ENCODE data around the gene PRKCH.
A peak's percentile ranks its signal among the peaks of the same experiment; 100 is the strongest.
"Not testable (repeated sequence)": the region's sequence is repeated elsewhere in the genome, so short reads cannot be mapped to it uniquely, and the experiment has no call there.

PRKCH gene

GRCh38 chr14:61527325-61528100 lies 206.1 kb downstream of the PRKCH start:
- DNase-seq (ENCODE audit: low read depth in 3 of 3), result no peak

GRCh38 chr14:61528591-61529021 lies 207.2 kb downstream of the PRKCH start:
- peak in 1 of 3 experiments; percentile 35 for DNase-seq (ENCODE audit: low read depth in 3 of 3)

GRCh38 chr14:61529360-61529759 lies 208.0 kb downstream of the PRKCH start:
- DNase-seq (ENCODE audit: low read depth in 3 of 3), result not testable (repeated sequence)

GRCh38 chr14:61530296-61530695 lies 208.9 kb downstream of the PRKCH start:
- no peak for DNase-seq (ENCODE audit: low read depth in 3 of 3)

GRCh38 chr14:61530896-61531295 lies 209.5 kb downstream of the PRKCH start:
- no peak for DNase-seq (ENCODE audit: low read depth in 3 of 3)

GRCh38 chr14:61531465-61532122 lies 210.2 kb downstream of the PRKCH start:
- no peak for DNase-seq (ENCODE audit: low read depth in 3 of 3)

GRCh38 chr14:61532123-61532505 lies 210.7 kb downstream of the PRKCH start:
- no peak for DNase-seq (ENCODE audit: low read depth in 3 of 3)

- DNase-seq (ENCODE audit: low read depth in 3 of 3), result no peak
Observed at GRCh38 chr14:61532763-61533162, 211.4 kb downstream of the PRKCH start.

- no peak for DNase-seq (ENCODE audit: low read depth in 3 of 3)
Observed at GRCh38 chr14:61533513-61534255, 212.3 kb downstream of the PRKCH start.

GRCh38 chr14:61535032-61535431 lies 213.7 kb downstream of the PRKCH start:
- no peak for DNase-seq (ENCODE audit: low read depth in 3 of 3)

- no peak for DNase-seq (ENCODE audit: low read depth in 3 of 3)
Observed at GRCh38 chr14:61535458-61535857, 214.1 kb downstream of the PRKCH start.

GRCh38 chr14:61536661-61537562 lies 215.5 kb downstream of the PRKCH start:
- DNase-seq (ENCODE audit: low read depth in 3 of 3), result no peak

- DNase-seq (ENCODE audit: low read depth in 3 of 3), result peak; percentile 20 to 41 (median 26)
Observed at GRCh38 chr14:61537563-61538463, 216.4 kb downstream of the PRKCH start.

- no peak for DNase-seq (ENCODE audit: low read depth in 3 of 3)
Observed at GRCh38 chr14:61538464-61539022, 217.2 kb downstream of the PRKCH start.

- no peak for DNase-seq (ENCODE audit: low read depth in 3 of 3)
Observed at GRCh38 chr14:61539631-61540030, 218.3 kb downstream of the PRKCH start.

GRCh38 chr14:61540931-61541330 lies 219.6 kb downstream of the PRKCH start:
- DNase-seq (ENCODE audit: low read depth in 3 of 3), result no peak

GRCh38 chr14:61542848-61543790 lies 221.7 kb downstream of the PRKCH start:
- no peak for DNase-seq (ENCODE audit: low read depth in 3 of 3)

- DNase-seq (ENCODE audit: low read depth in 3 of 3), result no peak
Observed at GRCh38 chr14:61543946-61544345, 222.6 kb downstream of the PRKCH start.
